Astrocyte (in vitro differentiated cells and primary cell): ENCODE measurements around the gene CDC42EP3. TPM values are rescaled to one million over a fixed set of nuclear protein-coding genes. Genes with fewer than 3 reads are reported as not detected.

Experiments
- DNase-seq: peaks from one replicate; pipeline ENCODE4 v3.0.0-alpha.2; 2010; ENCODE audit warnings: low read depth
- FAIRE-seq: peaks from 2 replicates; lab custom pipeline; 2011; peaks lifted over from hg19 to GRCh38; lab: Jason Lieb, UNC
- H2AFZ ChIP-seq: 2 replicates; pipeline ENCODE4 v1.6.0; 2012; ENCODE audit warnings: low read depth, low read length, inconsistent platforms
- H3K27ac ChIP-seq: 2 replicates; pipeline ENCODE4 v1.5.1; 2011; ENCODE audit warnings: low read depth, low read length, inconsistent platforms
- H3K27me3 ChIP-seq: 2 replicates; pipeline ENCODE4 v1.6.0; 2011; ENCODE audit warnings: low read length, inconsistent platforms; ENCODE audit not compliant: insufficient read depth
- H3K36me3 ChIP-seq: 2 replicates; pipeline ENCODE4 v1.5.1; 2011; ENCODE audit warnings: low read length, inconsistent platforms; ENCODE audit not compliant: insufficient read depth
- H3K4me1 ChIP-seq: 2 replicates; pipeline ENCODE4 v1.5.1; 2011; ENCODE audit warnings: low read length, inconsistent platforms; ENCODE audit not compliant: insufficient read depth
- H3K4me2 ChIP-seq: 2 replicates; pipeline ENCODE4 v1.6.0; 2012; ENCODE audit warnings: low read length, inconsistent platforms
- H3K4me3 ChIP-seq: 2 replicates; pipeline ENCODE4 v1.5.1; 2011; ENCODE audit warnings: low read depth, mild to moderate bottlenecking, low read length, inconsistent platforms; ENCODE audit not compliant: insufficient read depth
- H3K79me2 ChIP-seq: 2 replicates; pipeline ENCODE4 v1.6.0; 2012; ENCODE audit warnings: mild to moderate bottlenecking, low read length, inconsistent platforms; ENCODE audit not compliant: insufficient read depth
- H3K9ac ChIP-seq: 2 replicates; pipeline ENCODE4 v1.6.0; 2012; ENCODE audit warnings: mild to moderate bottlenecking, low read length, inconsistent platforms
- H3K9me3 ChIP-seq: 2 replicates; pipeline ENCODE4 v1.5.1; 2012; ENCODE audit warnings: low read depth, mild to moderate bottlenecking, low read length, inconsistent platforms; ENCODE audit not compliant: insufficient read depth
- H4K20me1 ChIP-seq: 2 replicates; pipeline ENCODE4 v1.6.0; 2012; ENCODE audit warnings: low read length, inconsistent platforms; ENCODE audit not compliant: insufficient read depth
- H3K27ac Mint-ChIP-seq: one replicate; pipeline ENCODE4 v1.8.0; 2021; ENCODE audit warnings: mild to moderate bottlenecking, mixed read lengths; ENCODE audit not compliant: unreplicated experiment
- H3K27me3 Mint-ChIP-seq: one replicate; pipeline ENCODE4 v1.8.0; 2021; ENCODE audit warnings: low read depth, mixed read lengths; ENCODE audit not compliant: unreplicated experiment
- H3K36me3 Mint-ChIP-seq: one replicate; pipeline ENCODE4 v1.8.0; 2021; ENCODE audit warnings: low read depth, mixed read lengths; ENCODE audit not compliant: unreplicated experiment
- H3K4me1 Mint-ChIP-seq: one replicate; pipeline ENCODE4 v1.8.0; 2021; ENCODE audit warnings: low read depth, mixed read lengths; ENCODE audit not compliant: unreplicated experiment
- H3K4me3 Mint-ChIP-seq: one replicate; pipeline ENCODE4 v1.8.0; 2021; ENCODE audit warnings: mild to moderate bottlenecking, moderate library complexity, mixed read lengths; ENCODE audit not compliant: unreplicated experiment
- H3K9me3 Mint-ChIP-seq: one replicate; pipeline ENCODE4 v1.8.0; 2021; ENCODE audit warnings: mild to moderate bottlenecking, mixed read lengths; ENCODE audit not compliant: unreplicated experiment
- CTCF ChIP-seq: IDR thresholded peaks from 2 replicates; pipeline ENCODE4 v1.5.1; 2011; ENCODE audit warnings: low read depth, mild to moderate bottlenecking, inconsistent platforms, low read length, moderate library complexity; ENCODE audit not compliant: insufficient read depth
- EZH2 ChIP-seq: IDR thresholded peaks from 2 replicates; pipeline ENCODE4 v1.6.1; 2012; ENCODE audit warnings: mild to moderate bottlenecking, low read length, inconsistent platforms; ENCODE audit not compliant: insufficient read depth
- total RNA-seq: library from RNA; stranded (reverse); gene quantifications from 2 replicates; pipeline ENCODE4 v1.2.1, GENCODE V29; 2021

CDC42EP3 gene
- total RNA-seq, 1 donor from 2014 or later, result 94.3 TPM

- no peaks in the 10 kb centered on the region for H3K4me1 Mint-ChIP-seq
- peaks cover 2% of the 10 kb centered on the region for H3K36me3 Mint-ChIP-seq
- TF ChIP-seq EZH2 (no peak), CTCF (no peak)
- Histone ChIP-seq H3K4me3 (no peak overlapping the region), H3K4me1 (peaks cover 5% of the 10 kb centered on the region), H3K36me3 (no peaks in the 10 kb centered on the region), H3K9me3 (no peaks in the 10 kb centered on the region), H3K4me2 (peak overlapping the region; percentile 0), H3K9ac (no peak overlapping the region), H4K20me1 (no peaks in the 10 kb centered on the region), H3K27ac (no peak overlapping the region), H3K27me3 (no peaks in the 10 kb centered on the region), H2AFZ (no peak overlapping the region), H3K79me2 (no peaks in the 10 kb centered on the region)
- no peak overlapping the region for H3K4me3 Mint-ChIP-seq
- DNase-seq, result no peak
- H3K9me3 Mint-ChIP-seq, result peaks cover 3% of the 10 kb centered on the region
- no peaks in the 10 kb centered on the region for H3K27me3 Mint-ChIP-seq
- FAIRE-seq, result no peak
- no peak overlapping the region for H3K27ac Mint-ChIP-seq
Observed at GRCh38 chr2:37604716-37605115, 66.7 kb downstream of the CDC42EP3 start.

- H3K27ac Mint-ChIP-seq, result no peak overlapping the region
- H3K4me3 Mint-ChIP-seq, result no peak overlapping the region
- Histone ChIP-seq H3K36me3 (no peaks in the 10 kb centered on the region), H3K79me2 (no peaks in the 10 kb centered on the region), H3K4me1 (peaks cover 5% of the 10 kb centered on the region), H3K9me3 (no peaks in the 10 kb centered on the region), H2AFZ (no peak overlapping the region), H3K27me3 (no peaks in the 10 kb centered on the region), H3K9ac (no peak overlapping the region), H3K4me2 (no peak overlapping the region), H4K20me1 (no peaks in the 10 kb centered on the region), H3K4me3 (no peak overlapping the region), H3K27ac (no peak overlapping the region)
- FAIRE-seq (no peak), DNase-seq (no peak)
- TF ChIP-seq CTCF, result no peak
- no peaks in the 10 kb centered on the region for H3K4me1 Mint-ChIP-seq
- peaks cover 2% of the 10 kb centered on the region for H3K27me3 Mint-ChIP-seq
- H3K36me3 Mint-ChIP-seq, result peaks cover 2% of the 10 kb centered on the region
- H3K9me3 Mint-ChIP-seq, result peaks cover 10% of the 10 kb centered on the region
Observed at GRCh38 chr2:37602702-37603101, 68.7 kb downstream of the CDC42EP3 start.

GRCh38 chr2:37602040-37602439 is 69.4 kb downstream of the CDC42EP3 start:
- Histone ChIP-seq H3K27ac (no peak overlapping the region), H3K4me2 (no peak overlapping the region), H3K27me3 (no peaks in the 10 kb centered on the region), H3K4me1 (peaks cover 5% of the 10 kb centered on the region), H3K79me2 (no peaks in the 10 kb centered on the region), H2AFZ (no peak overlapping the region), H3K9me3 (no peaks in the 10 kb centered on the region), H3K9ac (no peak overlapping the region), H3K36me3 (no peaks in the 10 kb centered on the region), H4K20me1 (no peaks in the 10 kb centered on the region), H3K4me3 (no peak overlapping the region)
- Mint-ChIP-seq H3K27me3 (peaks cover 2% of the 10 kb centered on the region), H3K4me1 (no peaks in the 10 kb centered on the region), H3K36me3 (peaks cover 2% of the 10 kb centered on the region), H3K27ac (no peak overlapping the region), H3K9me3 (peaks cover 10% of the 10 kb centered on the region), H3K4me3 (no peak overlapping the region)
- no peak for DNase-seq
- TF ChIP-seq EZH2 (no peak), CTCF (no peak)
- no peak for FAIRE-seq
